Measurements from ENCODE around the gene MEIOSIN.

- TF ChIP-seq CTCF (IDR thresholded peaks at IDR 0.05) (no peak), POLR2A (IDR thresholded peaks at IDR 0.05) (no peak)
Measured at GRCh38 chr19:45746866-45747265, 13.6 kb downstream of the MEIOSIN start.

Data from transverse colon (tissue), 3 donors.